OCI-LY1 (cell line): ENCODE measurements around the gene POU6F2.

Source experiments
- CTCF ChIP-seq: fragments of 200-600 bp; sonication (generic), shearing (Covaris generic); IDR thresholded peaks from 2 replicates; pipeline ENCODE4 v1.5.1; 2017; ENCODE audit warnings: mild to moderate bottlenecking, antibody characterized with exemption, low read length, moderate library complexity, mixed read lengths
- EZH2 ChIP-seq: fragments of 200-600 bp; sonication (generic), shearing (Covaris generic); IDR thresholded peaks from 2 replicates; pipeline ENCODE4 v1.8.0; 2017; ENCODE audit warnings: borderline replicate concordance, mixed run types, mild to moderate bottlenecking, antibody characterized with exemption, low read length, moderate library complexity, mixed read lengths

GRCh38 chr7:38934051-38934450 is 43.7 kb upstream of the POU6F2 start:
- no peak for TF ChIP-seq CTCF
- no peak for TF ChIP-seq EZH2
